Upper lobe of left lung (tissue), 4 donors: ENCODE data around the gene OR1F1.

ENCODE experiments used
- CTCF ChIP-seq, 6 experiments: fragments of 450-650 bp in 4 of 6; fragments of 200-600 bp in 2 of 6; sonication (generic) in 2 of 6; IDR thresholded peaks; one replicate each; pipeline ENCODE4 v1.5.1; 2016 to 2019; ENCODE audit warnings: antibody characterized with exemption in 6 of 6
- EP300 ChIP-seq, 4 donors: sonication (generic); formaldehyde crosslinking; IDR thresholded peaks; one replicate each; pipeline ENCODE4 v1.5.1; 2017; ENCODE audit warnings: antibody characterized with exemption in 4 of 4, control low read depth in 2 of 4
- POLR2A ChIP-seq, 4 donors: fragments of 450-650 bp; IDR thresholded peaks; one replicate each; pipeline ENCODE4 v1.5.1; 2016 to 2017; ENCODE audit warnings: antibody characterized with exemption in 4 of 4, mild to moderate bottlenecking in 2 of 4

DNA sequence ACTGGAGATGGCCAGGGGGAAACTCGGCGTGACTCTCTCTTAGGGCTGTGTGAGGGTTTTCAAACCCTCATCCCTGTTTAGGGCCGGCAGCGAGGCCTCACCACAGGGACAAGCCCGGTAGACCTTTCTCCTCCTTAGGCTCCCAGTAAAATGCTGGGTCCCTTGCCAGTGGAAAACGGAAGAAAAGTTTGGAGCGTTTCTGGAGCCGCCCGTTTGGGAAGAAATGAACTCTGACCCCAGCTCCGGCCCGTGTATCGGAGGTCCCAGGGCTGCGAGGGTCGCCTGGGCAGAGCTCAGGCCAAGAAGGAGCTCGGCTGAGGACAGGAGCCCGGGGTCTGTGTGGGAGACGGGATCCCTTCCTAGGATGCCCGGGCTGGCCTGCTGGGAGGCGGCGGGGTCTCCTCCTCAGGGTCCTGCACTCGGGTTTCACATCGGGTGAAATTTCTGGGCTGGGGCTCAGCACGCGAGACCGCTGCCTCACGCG, 29.9 kb upstream of the OR1F1 start:
- TF ChIP-seq CTCF (IDR thresholded peaks at IDR 0.05) (no peak), POLR2A (IDR thresholded peaks at IDR 0.05) (no peak), EP300 (IDR thresholded peaks at IDR 0.05) (no peak)
